GM20431 (cell line): ENCODE measurements around the gene MAGEB17.
"Not testable (repeated sequence)": the region's sequence is repeated elsewhere in the genome, so short reads cannot be mapped to it uniquely, and the experiment has no call there.

Experiments
- in situ Hi-C: fragments of 300-500 bp; cut with MseI, MboI; formaldehyde crosslinking; loops from one replicate; pipeline ENCODE4 v1.15.0; 2020; ENCODE audit warnings: low sequenced_read_pairs; ENCODE audit not compliant: unreplicated experiment

The MAGEB17 gene

GRCh38 chrX:16148896-16149295 is 18.4 kb upstream of the MAGEB17 start:
- in situ Hi-C loops, result no loop called here

DNA sequence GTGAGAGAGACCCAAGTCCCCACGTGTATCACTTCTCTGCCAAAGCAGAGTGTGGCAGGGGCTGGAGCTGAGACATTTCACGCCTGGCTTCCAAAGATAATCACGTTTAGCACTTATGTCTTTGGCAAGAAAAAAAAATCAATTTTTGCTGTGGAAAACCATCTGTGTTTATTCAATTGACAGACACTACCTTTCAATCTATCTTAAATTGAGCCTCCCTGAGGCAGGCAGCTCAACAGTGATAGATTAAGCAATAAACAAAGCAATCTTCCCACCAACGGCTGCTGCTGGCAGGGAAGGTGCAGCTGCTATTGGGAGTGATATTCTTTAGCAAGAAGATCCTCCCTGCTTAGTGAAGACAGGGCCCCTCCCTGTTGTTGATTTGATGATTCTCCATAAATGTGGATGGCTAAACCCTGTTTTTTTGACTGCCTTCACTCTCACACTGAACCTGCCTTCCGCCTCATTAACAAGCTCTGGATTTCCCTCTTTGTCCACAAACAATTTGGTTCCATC is 11.6 kb upstream of the MAGEB17 start:
- in situ Hi-C loops, result no loop called here

DNA sequence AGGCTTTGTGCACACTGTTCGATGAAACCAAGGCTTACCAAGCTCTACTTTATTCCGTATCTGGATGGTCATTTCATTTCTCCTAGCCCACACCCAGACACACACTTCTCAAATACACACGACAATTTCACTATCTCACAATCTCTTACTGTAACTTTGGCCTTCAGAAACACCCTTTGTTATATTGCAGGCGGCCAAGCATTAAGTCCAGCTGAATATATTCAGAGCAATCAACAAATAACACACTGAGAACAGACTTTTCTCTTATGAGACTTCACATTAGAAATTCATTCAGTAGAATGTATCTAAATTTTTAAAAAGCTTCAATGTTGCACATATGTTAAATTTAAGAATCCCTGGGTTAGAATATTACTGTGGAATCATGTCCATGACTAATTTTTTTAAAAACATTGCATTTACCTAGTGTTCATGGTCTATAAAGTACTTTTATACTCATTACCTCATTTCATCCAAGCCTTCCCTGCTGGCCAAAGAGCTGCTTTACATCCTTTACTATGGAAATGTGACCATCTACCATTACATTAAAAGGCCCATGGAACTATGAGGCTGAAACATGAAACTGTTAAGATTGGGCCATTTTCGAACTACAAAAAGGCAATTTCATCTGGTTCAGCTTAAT is 10.5 kb upstream of the MAGEB17 start:
- in situ Hi-C loops, result no loop called here

DNA sequence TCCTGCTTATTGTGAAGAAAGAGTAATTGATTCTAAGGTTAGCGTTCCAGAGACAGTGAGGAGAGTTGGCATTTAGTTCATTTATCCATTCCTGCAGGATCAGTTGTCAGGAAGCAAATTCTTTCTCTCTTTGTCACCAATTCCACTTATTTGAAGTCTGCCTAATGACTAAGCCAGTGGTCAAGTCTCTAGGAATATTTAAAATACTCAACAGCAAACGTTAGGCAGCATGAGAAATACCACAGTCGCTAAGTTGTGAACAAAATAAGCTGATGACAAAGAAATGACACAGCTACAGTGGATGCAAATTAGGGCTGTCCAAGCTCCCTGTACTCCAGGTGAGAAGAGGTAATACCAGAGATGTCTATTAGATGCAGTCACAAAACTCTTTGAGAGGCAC is 6.6 kb upstream of the MAGEB17 start:
- in situ Hi-C loops, result no loop called here

DNA sequence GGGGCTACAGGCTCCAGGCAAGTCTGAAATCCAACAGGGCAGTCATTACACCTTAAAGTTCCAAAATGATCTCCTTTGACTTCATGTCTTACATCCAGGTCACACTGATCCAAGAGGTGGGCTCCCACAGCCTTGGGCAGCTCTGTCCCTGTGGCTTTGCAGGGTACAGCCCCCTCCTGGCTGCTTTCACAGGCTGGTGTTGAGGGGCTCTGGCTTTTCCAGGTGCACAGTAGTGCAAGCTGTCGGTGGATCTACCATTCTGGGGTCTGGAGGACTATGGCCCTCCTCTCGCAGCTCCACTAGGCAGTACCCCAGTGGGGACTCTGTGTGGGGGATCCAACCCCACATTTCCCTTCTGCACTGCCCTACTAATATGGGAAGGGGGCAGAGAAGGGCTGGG is 6.1 kb upstream of the MAGEB17 start:
- in situ Hi-C loops, result not testable (repeated sequence)

DNA sequence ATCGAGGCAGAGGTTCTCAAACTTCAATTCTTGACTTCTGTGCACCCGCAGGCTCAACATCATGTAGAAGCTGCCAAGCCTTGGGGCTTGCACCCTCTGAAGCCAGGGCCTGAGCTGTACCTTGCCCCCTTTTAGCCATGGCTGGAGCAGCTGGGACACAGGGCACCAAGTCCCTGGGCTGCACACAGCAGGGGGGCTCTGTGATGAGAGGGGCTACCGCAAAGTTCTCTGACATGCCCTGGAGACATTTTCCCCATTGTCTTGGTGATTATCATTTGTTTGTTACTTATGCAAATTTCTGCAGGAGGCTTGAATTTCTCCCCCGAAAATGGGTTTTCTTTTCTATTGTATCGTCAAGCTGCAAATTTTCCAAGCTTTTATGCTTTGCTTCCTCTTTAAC is 4.9 kb upstream of the MAGEB17 start:
- in situ Hi-C loops, result no loop called here

GRCh38 chrX:16164748-16165147 is 2.5 kb upstream of the MAGEB17 start:
- in situ Hi-C loops, result no loop called here

DNA sequence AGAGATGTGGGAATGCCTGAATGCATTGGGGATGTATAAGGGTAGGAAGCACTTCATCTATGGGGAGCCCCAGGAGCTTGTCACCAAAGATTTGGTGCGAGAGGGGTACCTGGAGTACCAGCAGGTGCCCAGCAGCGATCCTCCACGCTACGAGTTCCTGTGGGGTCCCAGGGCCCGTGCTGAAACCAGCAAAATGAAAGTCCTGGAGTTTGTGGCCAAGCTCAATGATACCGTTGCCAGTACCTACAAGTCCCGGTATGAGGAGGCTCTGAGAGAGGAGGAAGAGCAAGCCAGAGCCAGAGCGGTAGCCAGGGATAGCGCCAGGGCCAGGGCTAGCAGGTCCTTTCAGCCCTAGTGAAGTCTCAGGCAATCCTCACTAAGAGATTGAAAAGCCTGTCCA is 3.8 kb downstream of the MAGEB17 start:
- in situ Hi-C loops, result no loop called here

DNA sequence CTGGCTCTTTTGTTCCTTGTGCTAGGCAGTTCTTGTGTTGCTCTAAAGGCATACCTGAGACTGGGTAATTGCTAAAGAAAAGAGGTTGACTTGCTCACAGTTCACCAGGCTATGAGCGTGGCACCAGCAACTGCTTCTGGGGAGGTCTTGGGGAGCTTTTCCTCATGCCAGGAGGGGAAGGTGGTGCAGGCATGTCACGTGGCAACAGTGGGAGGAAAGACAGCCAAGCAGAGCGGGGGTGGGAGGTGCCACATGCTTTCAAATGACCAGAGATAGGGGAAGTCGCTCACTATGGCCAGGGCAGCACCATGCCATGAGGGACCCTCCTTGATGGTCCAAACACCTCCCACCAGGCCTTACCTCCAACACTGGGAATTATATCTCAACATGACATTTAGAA is 4.7 kb downstream of the MAGEB17 start:
- in situ Hi-C loops, result no loop called here

DNA sequence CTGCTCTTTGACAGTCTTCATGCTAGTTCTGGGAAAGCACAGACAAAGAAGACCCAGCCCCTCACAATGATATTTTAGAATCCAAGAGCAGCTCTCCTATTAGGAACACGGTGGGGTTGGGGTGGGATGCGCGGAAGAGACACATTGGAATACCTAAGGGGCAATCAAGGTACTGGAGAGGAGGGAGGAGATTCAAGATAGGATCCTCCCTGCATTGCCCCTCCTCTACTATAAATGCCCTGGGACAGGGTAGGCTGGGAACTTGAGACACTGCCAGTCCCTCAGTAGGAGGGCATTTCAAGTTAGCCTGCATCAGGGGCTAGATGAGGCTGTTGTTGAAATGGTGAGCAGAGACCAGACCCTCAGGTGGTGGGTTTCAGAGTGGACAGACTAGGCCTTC is 5.1 kb downstream of the MAGEB17 start:
- in situ Hi-C loops, result no loop called here

DNA sequence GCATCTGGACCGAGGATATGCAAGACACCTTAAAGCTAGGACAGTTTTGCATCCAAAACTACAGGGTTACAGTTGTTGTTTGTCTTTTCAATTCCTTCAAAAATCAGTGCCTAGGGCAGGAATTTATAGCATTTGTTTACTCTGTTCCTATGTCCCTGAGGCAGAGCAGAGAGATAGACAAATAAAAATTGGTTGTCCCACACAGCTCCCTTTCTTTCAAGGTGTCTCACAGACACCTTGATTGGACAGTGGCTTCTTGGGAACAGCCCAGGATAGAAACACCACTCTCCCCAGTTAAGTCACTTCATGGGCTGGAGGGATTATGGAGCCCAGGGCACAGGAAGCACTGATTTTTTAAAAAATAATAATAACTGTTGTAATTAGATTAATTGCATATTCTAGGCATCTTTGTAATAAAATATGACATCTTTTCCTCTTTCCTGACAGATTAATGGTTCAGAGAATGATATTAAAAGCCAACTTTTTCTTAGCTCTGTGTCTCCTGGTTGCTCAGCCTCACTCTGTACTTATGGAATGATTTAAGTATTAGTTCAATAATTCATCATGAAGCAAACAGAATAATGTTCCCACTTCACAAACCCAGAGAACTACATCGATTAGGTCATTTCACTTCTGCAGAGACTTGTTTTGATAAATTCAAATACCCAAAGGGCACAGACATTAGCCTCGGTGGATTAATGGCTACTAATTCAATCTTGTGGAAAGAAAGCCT is 8.2 kb downstream of the MAGEB17 start:
- in situ Hi-C loops, result no loop called here

GRCh38 chrX:16177260-16177659 is 10.0 kb downstream of the MAGEB17 start:
- in situ Hi-C loops, result no loop called here

- in situ Hi-C loops, result not testable (repeated sequence)
Measured at GRCh38 chrX:16183843-16184242, 16.6 kb downstream of the MAGEB17 start.

DNA sequence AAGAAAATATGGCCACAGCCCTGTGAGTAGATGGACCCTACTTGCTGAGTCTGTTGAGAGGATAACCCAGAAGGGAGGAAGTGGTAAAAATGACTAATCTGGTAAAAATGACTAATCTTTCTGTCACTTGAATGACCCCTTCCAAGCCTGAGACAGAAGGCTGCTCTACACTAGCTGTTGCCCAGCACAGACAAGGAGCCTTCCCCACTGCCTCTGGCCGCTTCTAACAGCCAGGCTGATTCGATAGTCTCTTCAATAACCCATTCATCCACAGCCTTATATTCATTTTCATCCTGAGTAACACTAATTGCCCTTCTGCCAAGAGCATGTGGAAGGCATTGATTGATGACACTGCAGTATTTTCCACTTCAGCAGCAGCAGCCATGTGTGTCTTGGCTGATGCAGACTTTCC is 18.4 kb downstream of the MAGEB17 start:
- in situ Hi-C loops, result no loop called here

DNA sequence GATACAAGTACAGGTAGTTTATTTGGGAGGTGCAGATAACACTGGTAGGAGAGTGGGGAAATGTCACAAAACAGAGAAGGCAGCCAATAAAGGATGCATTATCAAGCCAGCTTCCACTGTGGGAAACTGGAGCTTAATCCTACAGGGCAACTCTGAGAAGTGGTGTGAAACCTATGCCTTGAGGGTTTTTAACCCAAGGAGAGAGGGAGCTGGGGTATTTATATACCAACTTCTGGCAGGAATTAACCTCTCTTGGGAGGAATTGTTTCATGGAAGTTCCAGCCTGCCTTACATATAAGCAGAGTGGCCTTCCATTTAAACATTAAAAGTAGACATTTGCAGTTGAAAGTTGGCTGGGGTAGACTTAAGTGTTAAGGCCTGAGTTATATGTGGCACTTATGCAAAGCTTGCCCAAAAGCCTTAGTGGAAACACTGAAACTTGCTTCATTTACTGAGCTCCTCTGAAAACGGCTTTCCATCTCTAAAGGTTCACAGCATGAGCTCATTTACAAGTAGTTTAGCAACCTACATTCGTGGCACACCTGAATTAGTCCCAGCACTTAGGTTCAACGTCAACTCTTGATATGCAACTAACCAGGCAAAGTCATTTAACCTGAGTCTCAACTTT is 19.2 kb downstream of the MAGEB17 start:
- in situ Hi-C loops, result no loop called here

GRCh38 chrX:16187024-16187760 is 19.9 kb downstream of the MAGEB17 start:
- in situ Hi-C loops, result no loop called here

- in situ Hi-C loops, result no loop called here
Measured at GRCh38 chrX:16188687-16189086, 21.4 kb downstream of the MAGEB17 start.

GRCh38 chrX:16191605-16192004 is 24.3 kb downstream of the MAGEB17 start:
- in situ Hi-C loops, result no loop called here

DNA sequence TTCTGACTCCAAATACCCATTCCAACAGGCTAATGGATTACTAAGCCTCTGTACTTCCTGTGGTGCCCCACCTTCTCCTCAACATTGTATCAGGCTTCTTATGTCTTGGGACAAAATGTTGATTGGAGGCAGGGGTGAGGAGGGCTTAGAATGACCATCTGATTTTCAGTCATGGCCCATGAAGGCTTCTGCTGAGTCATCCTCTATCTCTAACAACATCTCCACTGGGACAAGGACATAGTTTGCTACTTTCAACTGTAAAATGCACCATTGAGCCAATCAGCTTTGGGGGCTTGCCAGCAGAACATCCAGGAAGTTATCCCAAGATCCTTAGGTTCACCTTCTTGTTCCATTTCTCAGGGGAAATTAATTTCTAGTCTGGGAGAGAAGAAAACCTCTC is 29.5 kb downstream of the MAGEB17 start:
- in situ Hi-C loops, result no loop called here

DNA sequence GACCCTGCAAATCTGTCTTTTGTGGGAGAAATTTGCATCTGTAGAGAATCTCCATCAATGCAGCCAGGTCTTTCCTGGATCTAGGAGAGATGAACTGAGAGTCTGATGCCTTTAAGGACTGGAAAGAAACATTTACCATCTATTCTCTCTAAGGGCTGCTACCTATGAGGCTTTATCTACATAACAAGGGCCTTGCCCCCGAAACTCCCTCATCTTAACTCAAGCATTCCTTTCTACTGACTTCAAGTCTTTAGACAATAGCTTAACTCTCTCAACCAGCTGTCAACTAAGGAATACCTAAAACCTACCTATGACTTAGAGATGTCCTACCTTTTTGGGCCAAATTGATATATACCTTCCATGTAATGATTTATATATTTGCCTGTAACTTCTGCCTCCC is 32.1 kb downstream of the MAGEB17 start:
- in situ Hi-C loops, result no loop called here

DNA sequence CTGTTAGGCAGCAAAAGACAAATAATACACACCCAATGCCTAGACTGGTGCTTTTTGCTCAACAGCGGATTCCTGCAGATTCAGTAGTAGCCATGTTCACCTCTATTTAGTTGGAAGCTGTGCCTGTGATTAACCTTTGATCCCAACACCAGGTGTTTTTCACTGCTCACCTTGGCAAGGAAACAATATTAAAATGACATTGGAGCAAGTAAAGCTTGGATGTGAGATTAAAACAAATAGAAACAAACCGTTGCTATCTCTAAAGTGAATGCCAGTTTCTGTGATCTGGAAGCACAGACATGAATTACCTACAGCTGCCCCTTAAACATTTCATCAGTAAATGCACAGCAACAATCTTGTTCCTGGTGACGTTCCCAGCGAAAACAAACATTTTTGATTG is 35.7 kb downstream of the MAGEB17 start:
- in situ Hi-C loops, result no loop called here
